GM18909 (cell line): ENCODE measurements around the gene PRKAR1B.
"Not testable (repeated sequence)": the region's sequence is repeated elsewhere in the genome, so short reads cannot be mapped to it uniquely, and the experiment has no call there.

ENCODE experiments used
- ATAC-seq: cut with Tn5 transposase; IDR thresholded peaks from one replicate; pipeline ENCODE4 v1.9.1; 2021; ENCODE audit warnings: mild to moderate bottlenecking; ENCODE audit not compliant: unreplicated experiment, poor library complexity

The PRKAR1B gene

DNA sequence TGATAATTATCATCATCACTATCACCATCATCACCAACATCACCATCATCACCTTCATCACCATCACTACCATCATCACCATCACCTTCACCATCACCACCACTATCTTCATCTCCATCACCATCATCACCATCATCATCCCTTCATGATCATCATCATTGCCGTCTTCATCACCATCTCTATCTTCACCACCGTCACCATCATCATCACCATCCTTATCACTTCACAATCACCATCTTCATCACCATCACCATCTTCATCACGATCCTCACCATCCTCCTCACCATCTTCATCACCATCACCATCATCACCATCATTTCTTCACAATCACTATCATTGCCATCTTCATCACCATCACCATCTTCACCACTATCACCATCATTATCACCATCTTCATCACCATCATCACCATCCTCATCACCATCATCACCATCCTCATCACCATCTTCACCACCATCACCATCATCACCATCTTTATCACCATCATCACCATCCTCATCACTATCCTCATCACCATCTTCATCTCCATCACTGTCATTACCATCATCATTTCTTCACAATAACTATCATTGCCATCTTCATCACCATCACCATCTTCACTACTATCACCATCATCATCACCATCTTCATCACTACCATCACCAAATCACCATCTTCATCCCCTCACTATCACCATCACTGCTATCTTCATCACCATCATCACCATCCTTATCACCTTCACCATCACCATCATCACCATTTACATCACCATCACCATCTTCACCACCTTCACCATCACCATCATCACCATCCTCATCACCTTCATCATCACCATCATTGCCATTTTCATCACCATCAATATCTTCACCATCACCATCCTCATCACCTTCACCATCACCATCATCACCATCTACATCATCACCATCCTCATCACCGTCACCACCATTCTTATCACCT is 73.0 kb downstream of the PRKAR1B start:
- no peak for ATAC-seq

DNA sequence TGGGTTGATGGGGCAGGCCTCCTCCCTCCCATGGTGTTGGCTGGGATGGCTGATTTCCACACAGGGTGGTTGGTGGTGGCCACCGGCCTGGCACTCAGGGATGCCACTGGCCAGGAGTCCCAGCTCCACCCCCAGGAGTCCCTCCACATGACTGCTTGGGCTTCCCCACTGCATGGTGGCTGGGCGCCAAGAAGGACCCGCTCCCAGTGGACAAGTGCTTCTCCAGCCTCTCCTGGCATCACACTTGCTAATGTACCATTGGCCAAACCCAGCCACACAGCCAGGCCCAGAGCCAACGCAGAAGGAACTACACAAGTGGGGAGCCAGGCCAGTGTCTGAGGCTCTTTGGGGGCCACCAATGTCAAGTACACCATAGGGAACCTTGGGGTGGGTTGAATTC is 74.2 kb downstream of the PRKAR1B start:
- no peak for ATAC-seq

DNA sequence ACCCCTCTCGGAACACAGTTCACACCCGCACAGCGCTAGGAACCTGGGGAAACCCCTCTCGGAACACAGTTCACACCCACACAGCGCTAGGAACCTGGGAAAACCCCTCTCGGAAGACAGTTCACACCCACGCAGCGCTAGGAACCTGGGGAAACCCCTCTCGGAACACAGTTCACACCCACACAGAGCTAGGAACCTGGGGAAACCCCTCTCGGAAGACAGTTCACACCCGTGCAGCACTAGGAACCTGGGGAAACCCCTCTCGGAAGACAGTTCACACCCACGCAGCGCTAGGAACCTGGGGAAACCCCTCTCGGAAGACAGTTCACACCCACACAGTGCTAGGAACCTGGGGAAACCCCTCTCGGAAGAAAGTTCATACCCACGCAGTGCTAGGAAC is 74.9 kb downstream of the PRKAR1B start:
- ATAC-seq, result not testable (repeated sequence)

DNA sequence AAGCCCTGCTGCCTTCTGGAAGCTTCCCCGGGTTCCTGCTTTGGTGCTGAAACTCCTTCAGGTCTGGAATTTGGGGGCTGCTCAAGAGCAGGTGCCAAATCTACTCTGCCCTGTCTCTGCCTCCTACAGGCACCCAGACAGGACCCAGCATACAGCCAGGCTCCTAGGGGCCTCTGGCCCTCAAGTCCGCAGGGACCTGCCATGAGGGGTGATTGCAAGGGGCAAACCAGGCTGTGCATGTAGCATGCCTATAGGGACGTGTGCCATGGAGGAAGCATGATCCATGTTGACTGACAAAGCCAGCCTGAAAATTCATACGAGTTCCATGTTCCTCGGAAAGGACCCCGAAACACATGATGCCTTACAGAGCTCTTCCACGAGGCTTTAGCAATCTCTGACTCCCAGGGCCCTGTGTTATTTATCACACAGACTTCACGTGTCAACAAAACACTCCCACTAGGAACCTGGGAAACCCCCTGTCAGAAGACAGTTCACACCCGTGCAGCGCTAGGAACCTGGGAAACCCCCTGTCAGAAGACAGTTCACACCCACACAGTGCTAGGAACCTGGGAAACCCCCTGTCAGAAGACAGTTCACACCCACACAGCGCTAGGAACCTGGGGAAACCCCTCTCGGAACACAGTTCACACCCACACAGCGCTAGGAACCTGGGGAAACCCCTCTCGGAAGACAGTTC is 75.9 kb downstream of the PRKAR1B start:
- ATAC-seq, result no peak

DNA sequence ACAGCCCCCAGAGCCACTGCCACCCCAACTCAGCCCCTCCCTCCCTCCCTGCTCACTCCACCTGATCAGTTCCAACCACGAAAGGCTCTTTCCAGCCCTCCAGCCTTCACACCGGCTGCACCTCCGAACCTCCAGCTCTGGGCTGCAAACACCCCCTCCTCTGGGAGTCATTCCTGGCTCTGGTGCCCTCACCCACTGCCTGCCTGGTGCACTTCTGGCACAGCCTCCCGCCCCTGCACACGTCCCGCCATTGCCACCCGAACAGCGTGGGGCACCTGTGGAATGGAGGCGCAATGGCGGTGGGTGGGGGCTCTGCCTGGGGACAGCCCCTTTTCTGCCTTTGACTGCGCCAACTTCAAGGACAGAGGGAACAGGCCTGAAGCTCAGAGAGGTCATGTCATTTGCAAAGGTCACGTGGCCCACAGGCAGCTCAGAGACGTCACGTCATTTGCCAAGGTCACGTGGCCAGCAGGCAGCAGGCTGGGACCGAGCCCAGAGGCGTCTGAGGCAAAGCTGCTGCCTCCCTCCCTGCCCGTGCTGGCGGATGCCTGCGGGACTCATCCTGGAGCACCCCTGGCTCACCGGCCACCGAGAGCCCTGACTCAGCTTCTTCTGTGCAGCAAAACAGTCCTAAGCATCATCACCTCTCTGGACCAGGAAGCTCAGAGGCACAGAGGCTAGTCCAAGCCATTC is 76.6 kb downstream of the PRKAR1B start:
- ATAC-seq, result no peak

DNA sequence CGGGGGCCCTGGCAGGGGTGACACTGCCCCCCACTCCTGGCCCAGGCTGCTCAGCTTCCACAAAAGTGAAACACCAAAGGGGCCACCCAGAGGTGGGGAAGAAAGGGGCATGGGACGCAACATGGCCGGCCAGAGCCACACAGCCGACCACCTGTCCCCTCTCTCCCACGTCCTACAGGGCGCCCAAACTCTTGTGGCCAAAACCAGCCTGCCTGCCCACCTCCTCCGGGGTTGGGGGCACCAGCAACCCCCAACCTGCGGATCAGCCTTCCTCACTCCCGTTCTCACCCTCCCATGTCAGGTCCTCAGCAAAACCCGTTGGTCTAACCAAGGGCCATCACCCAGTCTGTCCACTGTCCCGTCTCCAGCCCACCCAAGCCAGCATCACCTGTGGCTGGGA is 80.1 kb downstream of the PRKAR1B start:
- ATAC-seq, result no peak

DNA sequence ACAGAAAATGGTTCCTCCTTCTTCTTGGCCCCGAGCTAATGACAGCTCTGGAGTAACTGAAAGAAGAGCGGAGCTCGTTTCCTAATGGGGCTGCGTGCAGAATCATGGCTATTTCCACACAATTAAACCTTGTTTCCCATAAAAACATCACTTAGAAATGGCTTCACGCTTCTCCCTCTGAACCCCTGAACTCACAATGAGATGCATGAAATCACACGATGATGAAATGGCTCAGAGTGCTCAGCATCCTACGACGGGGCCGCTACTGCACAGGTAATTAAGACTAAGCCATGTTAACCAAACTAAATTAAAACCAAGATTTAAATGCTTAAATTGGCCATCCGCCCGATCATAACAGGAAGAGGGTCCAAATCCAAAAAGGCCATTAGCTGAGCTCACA is 80.6 kb downstream of the PRKAR1B start:
- ATAC-seq, result no peak

DNA sequence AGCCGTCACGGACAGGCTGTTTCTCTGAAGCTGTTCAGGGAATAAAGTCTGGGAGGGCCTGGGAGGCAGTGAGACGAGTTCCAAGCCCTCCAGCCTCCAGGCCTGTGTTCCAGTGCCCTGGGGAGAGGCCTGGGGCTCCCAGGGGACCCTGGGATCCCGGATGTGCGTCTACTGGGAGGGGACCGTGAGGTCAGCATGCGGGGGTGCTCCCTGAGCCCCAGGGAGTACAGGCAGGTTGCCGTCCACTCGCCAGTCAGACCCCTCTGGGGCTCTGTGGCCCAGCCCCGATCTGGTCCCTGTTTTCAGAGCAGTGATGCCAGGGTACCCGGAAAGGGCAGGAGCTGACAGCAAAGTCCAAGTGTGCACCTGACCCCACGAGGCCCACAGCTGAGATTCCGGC is 81.5 kb downstream of the PRKAR1B start:
- no peak for ATAC-seq

DNA sequence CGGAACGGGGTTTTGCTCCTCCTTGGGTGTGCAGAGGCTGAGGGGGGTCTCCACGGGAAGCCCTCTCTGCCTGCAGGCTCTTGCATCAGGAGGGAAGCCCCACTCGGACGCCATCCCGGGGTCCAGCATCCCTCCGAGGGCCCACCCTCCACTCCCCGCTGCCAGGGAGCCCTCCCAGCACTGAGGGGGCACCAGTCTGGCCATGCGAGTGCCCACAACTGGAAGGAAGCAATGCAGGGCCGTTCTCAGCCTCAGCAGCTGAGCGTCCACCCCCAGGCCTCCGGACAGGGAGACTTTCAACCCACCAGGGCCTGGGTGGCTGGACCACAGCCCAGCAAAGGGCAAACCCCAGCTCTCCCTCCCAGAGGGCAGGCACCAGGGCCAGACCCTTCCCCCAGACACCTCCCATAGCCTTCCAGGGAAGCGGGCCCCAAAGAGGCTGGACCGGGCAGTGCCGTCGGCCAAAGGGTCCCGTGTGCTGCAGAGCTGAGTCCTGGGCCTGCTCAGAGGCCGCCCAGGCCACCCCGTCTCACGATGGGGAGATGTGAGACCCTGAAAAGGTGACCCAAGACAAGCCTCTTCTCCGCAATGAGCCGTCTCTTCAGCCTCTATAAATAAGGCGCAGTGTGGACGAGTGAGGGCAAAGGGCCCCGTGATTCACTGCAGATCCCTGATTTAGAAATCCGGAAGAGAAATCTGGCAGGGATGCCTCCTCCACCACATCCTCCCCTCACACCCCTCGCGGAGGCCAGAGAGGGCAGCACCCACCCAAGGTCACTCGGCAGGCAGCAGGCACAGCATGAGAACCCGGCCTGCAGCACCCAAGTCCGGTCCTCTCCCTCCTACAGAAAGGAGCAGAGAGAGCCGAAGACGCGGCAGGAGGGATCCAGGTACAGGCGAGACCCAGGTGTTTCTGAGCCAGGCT is 82.4 kb downstream of the PRKAR1B start:
- no peak for ATAC-seq

DNA sequence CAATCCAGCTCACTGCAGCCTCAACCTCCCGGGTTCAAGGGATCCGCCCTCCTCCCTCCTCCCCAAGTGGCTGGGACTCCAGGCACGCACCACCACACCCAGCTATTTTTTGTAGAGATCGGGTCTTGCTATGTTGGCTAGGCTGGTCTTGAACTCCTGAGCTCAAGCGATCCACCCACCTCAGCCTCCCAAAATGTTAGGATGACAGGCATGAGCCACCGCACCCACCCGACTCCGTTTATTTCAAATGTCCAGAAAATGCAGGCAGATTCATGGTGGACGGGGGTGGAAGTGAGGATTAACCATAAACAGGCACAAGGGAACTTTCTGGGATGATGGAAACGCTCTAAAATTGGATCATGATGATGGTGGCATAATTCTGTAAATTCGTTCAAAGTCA is 85.1 kb downstream of the PRKAR1B start:
- no peak for ATAC-seq

DNA sequence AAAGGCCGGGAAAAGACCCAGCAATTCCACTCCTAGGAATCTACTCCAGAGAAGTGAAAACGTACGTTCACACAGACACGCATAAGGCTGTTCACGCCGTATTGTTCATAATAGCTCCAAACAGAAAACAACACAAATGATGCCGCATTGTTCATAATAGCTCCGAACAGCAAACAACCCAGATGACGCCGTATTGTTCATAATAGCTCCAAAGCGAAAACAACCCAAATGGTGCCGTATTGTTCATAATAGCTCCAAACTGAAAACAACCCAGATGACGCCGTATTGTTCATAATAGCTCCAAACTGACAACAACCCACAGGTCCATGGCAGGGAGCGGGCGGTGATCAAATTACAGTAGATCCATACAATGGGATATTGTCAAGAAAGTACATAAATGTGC is 85.8 kb downstream of the PRKAR1B start:
- no peak for ATAC-seq

DNA sequence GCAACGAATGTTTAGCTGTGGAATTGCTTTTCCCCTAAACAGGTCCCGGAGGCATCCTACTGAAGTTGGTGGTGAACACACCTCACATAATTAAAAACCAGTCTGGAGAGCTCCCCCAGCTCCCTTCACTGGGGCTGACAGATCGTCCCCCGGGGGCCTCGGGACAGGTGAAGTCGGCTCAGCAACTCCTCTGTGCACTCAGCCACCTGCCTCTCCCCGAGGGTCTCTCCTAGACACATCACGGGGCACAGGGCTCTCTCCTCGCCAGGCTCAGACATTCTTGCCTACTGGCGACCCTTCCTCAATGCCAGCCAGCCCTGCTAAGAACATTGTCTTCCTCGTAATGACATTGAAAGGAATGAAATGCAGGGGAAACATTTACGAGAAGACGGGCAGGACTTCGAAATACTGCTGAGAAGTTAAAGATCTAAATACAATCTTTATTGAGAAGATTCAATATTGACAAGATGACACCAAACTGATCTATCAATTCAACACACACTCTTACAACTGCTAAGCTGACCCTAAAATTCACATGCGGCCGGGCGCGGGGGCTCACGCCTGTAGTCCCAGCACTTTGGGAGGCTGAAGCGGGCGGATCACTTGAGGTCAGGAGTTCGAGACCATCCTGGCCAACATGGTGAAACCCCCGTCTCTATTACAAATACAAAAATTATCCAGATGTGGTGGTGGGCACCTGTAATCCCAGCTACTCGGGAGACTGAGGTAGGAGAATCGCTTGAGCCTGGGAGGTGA is 88.6 kb downstream of the PRKAR1B start:
- ATAC-seq, result no peak

DNA sequence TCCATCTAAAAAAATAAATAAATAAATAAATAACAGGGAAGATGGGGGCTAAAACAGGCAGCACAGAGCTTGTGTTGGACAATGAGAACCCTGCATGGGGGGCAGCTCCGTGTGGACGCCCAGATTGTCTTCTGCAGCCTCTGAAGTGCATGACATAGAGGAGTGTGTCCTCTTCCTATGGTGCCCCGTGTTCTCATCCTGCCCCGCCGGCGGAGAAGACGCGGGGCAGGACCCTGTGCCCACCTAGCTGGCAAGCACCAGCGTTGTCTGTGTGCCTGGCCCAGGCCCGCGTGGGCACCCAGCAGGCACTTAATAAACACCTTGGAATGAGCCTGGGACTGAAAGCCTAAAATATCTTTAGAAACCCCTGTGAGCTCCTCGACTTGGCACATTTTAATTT is 89.3 kb downstream of the PRKAR1B start:
- ATAC-seq, result no peak

DNA sequence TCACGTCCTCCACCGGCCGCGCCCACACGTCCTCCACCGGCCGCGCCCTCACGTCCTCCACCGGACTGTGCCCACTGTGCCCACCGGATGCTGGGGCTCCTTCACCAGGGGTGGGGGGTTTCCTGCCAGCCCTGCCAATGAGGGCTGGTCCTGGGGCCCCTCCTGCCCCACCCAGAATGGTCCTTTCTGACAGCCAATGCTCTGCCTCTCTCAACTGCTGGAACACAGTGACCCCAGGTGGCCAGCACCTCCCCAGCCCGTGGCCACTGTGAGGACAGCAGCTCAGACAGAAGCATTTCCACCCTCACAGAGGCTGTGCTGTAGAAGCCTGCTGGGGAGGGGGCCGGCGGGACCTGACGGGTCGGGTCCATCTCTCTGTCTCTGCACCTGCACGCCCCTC is 90.7 kb downstream of the PRKAR1B start:
- ATAC-seq, result no peak

DNA sequence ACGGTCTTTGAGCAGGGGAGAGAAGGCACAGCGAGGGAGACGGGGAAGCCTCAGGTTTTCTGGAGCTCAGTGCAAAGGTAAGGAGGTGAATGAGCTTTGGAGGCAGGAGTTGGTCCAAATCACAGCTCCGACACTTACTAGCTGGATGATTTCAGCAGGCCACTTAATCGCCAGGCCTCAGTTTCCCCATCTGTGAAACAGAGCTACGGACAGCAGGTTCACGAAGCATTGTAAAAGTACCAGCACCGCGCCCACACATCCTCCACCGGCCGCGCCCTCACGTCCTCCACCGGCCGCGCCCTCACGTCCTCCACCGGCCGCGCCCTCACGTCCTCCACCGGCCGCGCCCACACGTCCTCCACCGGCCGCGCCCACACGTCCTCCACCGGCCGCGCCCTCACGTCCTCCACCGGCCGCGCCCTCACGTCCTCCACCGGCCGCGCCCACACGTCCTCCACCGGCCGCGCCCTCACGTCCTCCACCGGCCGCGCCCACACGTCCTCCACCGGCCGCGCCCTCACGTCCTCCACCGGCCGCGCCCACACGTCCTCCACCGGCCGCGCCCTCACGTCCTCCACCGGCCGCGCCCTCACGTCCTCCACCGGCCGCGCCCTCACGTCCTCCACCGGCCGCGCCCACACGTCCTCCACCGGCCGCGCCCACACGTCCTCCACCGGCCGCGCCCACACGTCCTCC is 91.2 kb downstream of the PRKAR1B start:
- ATAC-seq, result not testable (repeated sequence)

DNA sequence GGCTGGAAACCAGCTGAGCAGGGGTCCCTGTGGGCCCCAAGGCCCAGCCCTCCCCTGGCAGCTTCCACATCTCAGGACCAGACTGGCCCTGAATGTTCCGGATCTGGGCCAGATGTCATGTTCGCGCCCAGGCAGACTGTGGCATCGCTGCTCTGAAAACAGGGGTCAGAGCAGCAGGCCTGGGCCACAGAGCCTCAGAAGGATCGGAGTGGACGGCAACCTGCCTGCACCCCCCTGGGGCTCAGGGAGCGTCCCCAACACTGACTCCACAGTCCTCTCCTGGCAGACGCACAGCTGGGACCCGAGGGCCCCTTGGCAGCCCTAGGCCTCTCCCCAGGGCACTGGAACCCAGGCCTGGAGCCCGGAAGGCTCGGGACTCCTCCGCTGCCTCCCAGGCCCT is 91.9 kb downstream of the PRKAR1B start:
- no peak for ATAC-seq

DNA sequence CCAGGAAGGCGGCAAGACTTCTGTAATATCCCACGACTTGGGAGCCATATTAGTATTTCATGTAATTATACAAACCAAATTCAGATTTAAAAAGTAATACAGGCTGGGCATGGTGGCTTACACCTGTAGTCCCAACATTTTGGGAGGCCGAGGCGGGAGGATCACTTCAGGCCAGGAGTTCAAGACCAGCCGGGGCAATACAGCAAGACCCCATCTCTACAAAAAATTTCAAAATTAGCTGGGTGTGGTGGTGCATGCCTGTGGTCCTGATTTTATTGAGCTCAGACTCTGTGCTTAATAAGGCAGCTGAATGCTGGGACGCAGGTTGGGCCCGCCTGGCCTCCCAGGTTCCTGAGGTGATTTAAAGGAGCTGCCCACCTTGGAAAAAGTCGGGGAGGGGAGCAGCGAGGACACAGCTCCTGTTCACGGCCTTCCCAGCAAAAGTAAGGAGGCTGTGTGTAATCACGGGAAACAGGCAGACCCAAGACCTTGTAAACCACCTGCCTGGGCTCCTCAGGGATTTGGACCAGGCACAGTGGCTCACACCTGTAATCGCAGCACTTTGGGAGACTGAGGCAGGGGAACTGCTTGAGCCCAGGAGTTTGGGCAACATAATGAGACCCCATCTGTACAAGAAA is 93.6 kb downstream of the PRKAR1B start:
- ATAC-seq, result no peak

DNA sequence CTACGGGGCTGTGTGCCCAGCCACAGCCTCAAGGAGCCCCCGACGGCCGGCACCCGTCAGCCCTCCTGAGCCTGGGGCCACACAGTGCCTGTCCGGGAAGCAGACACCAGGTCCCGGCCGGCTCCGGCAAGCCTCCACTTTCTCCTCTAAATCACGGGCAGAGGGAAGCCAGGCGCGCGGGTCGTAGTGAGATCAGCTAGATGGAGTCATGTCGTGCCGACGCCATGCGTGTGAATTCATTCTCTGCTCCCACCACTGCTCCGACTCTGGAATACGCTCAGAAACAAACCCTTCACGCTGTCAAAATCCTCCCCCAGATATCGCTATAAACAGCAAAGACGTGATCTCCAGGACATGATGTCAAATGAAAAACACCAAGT is 94.3 kb downstream of the PRKAR1B start:
- ATAC-seq, result no peak
